Upper lobe of right lung (tissue), 1 donor: ENCODE measurements around the gene MAF. TPM values are rescaled to one million over a fixed set of nuclear protein-coding genes. Genes with fewer than 3 reads are reported as not detected.

Experiments used
- ATAC-seq: fragments of 200-7000 bp; cut with Tn5 transposase; one replicate; pipeline ENCODE4 v1.9.1; 2020; ENCODE audit warnings: mild to moderate bottlenecking, moderate library complexity
- DNase-seq: peaks from one replicate; pipeline ENCODE4 v3.0.0-alpha.2; 2020
- H3K27ac ChIP-seq: fragments of 200-600 bp; one replicate; pipeline ENCODE4 v1.8.0; 2022
- H3K27me3 ChIP-seq: fragments of 200-600 bp; one replicate; pipeline ENCODE4 v1.8.0; 2022; ENCODE audit warnings: mild to moderate bottlenecking
- H3K36me3 ChIP-seq: fragments of 200-600 bp; one replicate; pipeline ENCODE4 v1.8.0; 2022
- H3K4me1 ChIP-seq: fragments of 200-600 bp; one replicate; pipeline ENCODE4 v1.8.0; 2022
- H3K4me3 ChIP-seq: fragments of 200-600 bp; one replicate; pipeline ENCODE4 v1.8.0; 2022; ENCODE audit warnings: mild to moderate bottlenecking
- H3K9me3 ChIP-seq: fragments of 200-600 bp; one replicate; pipeline ENCODE4 v1.8.0; 2022
- intact Hi-C: fragments of 100-400 bp; cut with DNase I; formaldehyde crosslinking; loops from one replicate; pipeline ENCODE4 v1.11.0; 2022
- total RNA-seq: library from RNA; stranded (reverse); fragmentation: NEBNext Ultra II Directional; extraction: Animal tissue kit (Norgen Biotek cat#: 25700); gene quantifications from one replicate; pipeline ENCODE4 v1.2.1, GENCODE V29; 2021
- TF ChIP-seq, protein P1 (sequence below): fragments of 200-600 bp; IDR thresholded peaks from one replicate; pipeline ENCODE4 v1.8.0; 2022; ENCODE audit warnings: antibody characterized with exemption
- donor health status: DM: no; HTN: yes; CAD: no; lungs with severe emphysema.

The MAF gene
- total RNA-seq, 1 donor from 2014 or later: 66.4 TPM

DNA sequence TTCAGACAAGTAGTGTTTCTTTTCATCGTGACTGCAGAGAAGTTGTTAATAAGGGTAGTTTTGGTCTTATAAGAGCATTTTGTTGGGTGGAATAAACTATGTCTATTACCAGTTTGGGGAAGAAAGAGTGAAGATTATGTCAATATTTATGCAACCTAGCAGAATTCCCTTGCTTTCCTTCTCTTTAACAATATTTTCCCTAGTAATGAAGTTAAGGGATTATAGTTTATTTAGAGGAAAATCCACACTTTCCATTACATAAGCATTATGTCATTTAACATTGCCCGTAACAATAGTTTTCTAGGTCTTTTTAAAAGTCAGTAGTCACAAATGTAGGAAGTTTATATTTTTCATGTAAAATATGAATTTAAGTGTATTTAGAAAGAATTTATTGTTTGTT, 2.5 kb upstream of the MAF start:
- no peaks in the 10 kb centered on the region for H3K9me3 ChIP-seq
- TF ChIP-seq, protein P1, sequence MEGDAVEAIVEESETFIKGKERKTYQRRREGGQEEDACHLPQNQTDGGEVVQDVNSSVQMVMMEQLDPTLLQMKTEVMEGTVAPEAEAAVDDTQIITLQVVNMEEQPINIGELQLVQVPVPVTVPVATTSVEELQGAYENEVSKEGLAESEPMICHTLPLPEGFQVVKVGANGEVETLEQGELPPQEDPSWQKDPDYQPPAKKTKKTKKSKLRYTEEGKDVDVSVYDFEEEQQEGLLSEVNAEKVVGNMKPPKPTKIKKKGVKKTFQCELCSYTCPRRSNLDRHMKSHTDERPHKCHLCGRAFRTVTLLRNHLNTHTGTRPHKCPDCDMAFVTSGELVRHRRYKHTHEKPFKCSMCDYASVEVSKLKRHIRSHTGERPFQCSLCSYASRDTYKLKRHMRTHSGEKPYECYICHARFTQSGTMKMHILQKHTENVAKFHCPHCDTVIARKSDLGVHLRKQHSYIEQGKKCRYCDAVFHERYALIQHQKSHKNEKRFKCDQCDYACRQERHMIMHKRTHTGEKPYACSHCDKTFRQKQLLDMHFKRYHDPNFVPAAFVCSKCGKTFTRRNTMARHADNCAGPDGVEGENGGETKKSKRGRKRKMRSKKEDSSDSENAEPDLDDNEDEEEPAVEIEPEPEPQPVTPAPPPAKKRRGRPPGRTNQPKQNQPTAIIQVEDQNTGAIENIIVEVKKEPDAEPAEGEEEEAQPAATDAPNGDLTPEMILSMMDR: no peak
- intact Hi-C loops: no loop called here
- H3K27ac ChIP-seq: peak overlapping the region; percentile 30
- DNase-seq (no peak), ATAC-seq (no peak)
- H3K27me3 ChIP-seq: no peaks in the 10 kb centered on the region
- H3K4me3 ChIP-seq: peak overlapping the region; percentile 77
- peaks cover 7% of the 10 kb centered on the region for H3K4me1 ChIP-seq
- no peaks in the 10 kb centered on the region for H3K36me3 ChIP-seq

DNA sequence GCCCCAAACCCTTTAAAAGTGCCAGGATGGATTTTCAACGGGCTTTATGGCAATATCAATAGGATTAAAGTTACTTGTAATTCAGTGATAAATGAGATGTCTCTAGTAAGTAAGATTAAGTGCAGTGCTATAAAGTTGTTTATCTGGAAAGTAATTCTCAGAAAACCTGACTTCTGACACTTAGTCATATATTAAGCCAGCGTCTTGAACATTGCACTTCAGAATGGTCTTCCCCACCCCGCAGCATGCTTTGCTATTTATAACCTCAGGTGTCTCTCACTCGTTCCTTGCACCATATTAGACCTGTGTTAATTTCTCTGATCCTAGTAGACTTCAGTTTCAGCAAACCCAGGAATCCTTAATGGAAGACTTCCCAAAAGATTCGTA, 2.1 kb upstream of the MAF start:
- Histone ChIP-seq H3K27ac (peak overlapping the region; percentile 30), H3K9me3 (no peaks in the 10 kb centered on the region), H3K27me3 (no peaks in the 10 kb centered on the region), H3K36me3 (no peaks in the 10 kb centered on the region), H3K4me3 (peak overlapping the region; percentile 77), H3K4me1 (peaks cover 7% of the 10 kb centered on the region)
- DNase-seq: no peak
- intact Hi-C loops: no loop called here
- TF ChIP-seq, protein P1: no peak
- ATAC-seq: no peak

DNA sequence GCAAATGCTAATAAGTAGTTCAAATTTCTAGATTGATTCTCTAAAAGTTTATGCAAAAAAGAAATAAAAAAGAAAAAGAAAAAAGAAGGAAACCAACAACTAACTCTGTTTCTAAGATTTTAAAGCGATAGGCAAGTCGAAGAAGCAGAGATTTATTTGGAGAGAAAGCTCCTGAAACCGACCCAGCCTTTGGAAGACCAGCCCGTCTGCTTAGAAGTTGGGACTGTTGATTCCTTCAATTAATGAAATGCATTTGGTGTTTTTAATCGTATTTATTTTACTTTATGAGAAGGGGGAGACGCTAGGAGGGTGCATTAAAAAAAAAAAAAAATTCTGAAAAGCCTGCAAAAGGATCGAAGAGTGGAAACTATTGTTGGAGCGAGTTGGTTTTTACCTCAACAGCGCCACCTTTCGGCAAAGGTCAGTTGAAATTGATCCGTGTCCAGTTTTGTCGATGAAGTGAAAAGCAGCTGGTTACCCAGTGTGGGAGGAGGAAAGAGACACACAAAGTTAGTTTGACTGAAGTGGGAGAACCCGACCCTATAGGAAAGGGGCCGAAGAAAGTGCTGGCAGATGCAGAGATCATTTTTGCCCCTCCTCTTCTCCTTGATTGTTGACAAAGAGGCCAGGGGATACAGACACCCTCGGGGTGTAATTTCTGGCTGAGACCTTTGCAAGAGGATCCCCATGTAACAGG, 1.5 kb upstream of the MAF start:
- TF ChIP-seq, protein P1: peak; percentile 79
- Histone ChIP-seq H3K4me1 (peaks cover 3% of the 10 kb centered on the region), H3K27ac (peak overlapping the region; percentile 91), H3K4me3 (peak overlapping the region; percentile 77), H3K9me3 (no peaks in the 10 kb centered on the region), H3K27me3 (no peaks in the 10 kb centered on the region), H3K36me3 (no peaks in the 10 kb centered on the region)
- DNase-seq (peak; percentile 72), ATAC-seq (peak; percentile 40)
- intact Hi-C loops: no loop called here

DNA sequence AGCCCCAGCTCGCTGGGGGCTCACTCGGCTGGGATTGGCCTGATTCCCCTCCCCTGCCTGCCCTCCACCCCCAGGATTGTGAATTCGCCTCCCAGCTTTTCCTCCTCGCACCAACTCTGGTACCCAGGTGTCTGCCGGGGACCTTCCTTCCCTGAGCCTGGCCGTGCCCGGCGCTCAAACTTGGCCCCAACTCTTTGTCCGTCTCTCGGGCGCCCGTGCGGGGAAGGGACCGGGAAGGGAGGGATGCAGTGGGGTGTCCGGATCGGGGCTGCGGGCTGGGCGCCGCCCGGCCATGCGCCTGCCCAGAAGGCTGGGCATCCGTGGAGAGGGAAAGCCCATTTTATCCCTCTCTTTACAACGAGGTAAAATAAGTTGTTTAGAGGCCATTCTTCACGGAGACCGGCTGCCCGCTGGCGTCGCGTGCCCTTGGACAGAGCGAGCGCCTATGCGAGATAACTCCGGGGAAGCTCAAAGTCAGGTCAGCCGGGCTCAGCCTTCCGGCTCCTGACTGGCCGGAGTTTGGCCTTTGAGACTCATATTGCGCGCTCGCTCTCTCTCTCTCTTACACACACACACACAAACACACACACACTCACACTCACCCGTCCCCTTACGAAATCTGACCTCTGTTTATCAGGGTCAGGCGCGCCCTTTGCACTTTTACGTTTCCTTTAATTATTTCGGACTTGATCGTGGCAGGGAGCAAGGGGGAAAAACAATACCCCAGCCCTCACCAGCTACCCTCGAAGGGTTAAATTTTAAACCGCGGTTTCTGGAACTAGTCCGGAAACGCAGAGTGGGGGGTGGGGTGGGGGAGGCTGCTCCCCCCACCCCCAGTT, 774 bp upstream of the MAF start:
- TF ChIP-seq, protein P1: no peak
- Histone ChIP-seq H3K36me3 (no peaks in the 10 kb centered on the region), H3K9me3 (no peaks in the 10 kb centered on the region), H3K27ac (peak overlapping the region; percentile 91), H3K4me3 (peak overlapping the region; percentile 77), H3K27me3 (no peaks in the 10 kb centered on the region), H3K4me1 (peaks cover 3% of the 10 kb centered on the region)
- intact Hi-C loops: no loop called here
- peak; percentile 49 for ATAC-seq
- peak; percentile 80 for DNase-seq

DNA sequence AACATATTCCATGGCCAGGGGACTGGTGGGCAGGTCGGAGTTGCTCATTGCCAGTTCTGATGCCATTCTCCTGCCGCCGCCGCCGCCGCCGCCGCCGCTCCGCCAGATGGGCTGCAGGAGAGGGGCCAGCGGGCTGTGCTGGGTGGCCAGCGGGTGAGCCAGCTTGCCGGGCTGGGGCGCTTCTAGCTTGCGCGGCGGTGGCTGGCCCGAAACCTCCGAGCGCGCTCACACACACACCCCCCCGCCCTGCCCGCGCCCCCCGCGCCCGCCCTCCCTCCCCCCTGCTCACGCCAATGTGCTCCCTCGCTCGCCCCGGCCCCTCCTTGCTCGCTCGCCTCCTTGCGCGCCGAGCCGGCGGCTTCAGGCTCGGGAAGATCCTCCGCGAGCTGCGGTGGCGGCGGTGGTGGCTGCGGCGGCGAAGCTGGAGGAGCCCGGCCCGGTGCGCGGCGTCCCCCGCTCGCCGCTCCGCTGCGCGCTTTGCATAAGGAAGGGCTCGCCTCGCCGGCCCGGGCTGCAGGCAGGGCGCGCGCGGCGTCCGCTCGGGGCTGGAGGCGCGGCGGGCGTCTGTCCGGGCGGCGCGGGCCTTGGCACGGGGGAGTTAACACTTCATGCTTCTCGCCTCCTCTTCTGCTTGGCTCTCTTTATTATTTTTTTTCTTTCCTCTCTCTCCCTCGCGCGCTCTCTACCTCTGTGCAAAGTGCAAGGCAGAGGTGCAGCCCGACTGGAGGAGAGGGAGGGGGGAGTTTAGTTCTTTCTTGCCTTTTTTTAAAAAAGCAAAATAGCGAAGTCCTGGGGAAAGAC, 500 bp downstream of the MAF start:
- Histone ChIP-seq H3K27me3 (no peaks in the 10 kb centered on the region), H3K4me1 (peaks cover 3% of the 10 kb centered on the region), H3K27ac (peak overlapping the region; percentile 91), H3K9me3 (no peaks in the 10 kb centered on the region), H3K4me3 (peak overlapping the region; percentile 77), H3K36me3 (no peaks in the 10 kb centered on the region)
- peak; percentile 85 for DNase-seq
- intact Hi-C loops: no loop called here
- TF ChIP-seq, protein P1: no peak
- ATAC-seq: peak; percentile 63
